ENCODE measurements around the gene EPHA6.

DNA sequence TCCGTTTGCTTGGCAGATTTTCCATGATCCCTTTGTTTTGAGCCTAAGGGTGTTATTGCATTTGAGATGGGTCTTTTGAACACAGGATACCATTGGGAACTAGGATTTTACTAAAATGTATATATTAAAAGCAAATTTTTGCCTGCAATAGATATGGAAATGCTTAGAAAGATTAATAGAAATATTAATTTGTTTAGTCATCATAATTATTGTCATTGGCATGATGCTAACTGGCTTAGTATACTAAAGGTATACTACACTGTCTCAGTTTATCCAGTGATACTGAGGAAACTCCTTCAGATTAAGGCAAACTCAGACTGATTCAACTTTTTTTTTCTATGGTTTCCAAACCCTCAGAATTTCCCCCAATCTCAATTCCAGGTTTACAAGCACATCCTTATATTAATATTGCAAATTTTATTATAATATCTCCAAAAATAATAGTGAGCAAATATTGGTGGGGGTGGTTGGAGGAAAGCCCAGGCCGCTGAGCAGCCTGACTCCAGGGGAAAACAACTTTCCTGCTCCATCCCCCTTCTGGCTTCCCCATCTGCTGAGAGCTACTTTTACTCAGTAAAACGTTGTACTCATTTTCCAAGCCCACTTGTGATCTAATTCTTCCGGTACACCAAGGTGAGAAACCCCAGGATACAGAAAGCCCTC, 291.7 kb downstream of the EPHA6 start:
- no peak for TF ChIP-seq FOXK2 (IDR thresholded peaks at IDR 0.05)
- TF ChIP-seq RUNX3 (IDR thresholded peaks at IDR 0.05; ENCODE audit: low read length): no peak
- TF ChIP-seq ASH2L (IDR thresholded peaks at IDR 0.05; ENCODE audit: borderline replicate concordance, low read depth): no peak
- TF ChIP-seq EZH2 (IDR thresholded peaks at IDR 0.05; ENCODE audit: borderline replicate concordance, control insufficient read depth, low read depth, low read length): no peak
- no peak for TF ChIP-seq POLR2A (IDR thresholded peaks at IDR 0.05; ENCODE audit: low read depth, low read length)
- TF ChIP-seq JUND (IDR thresholded peaks at IDR 0.05; ENCODE audit: low read depth, low read length): no peak

Data from GM12878 (cell line).